A549 (cell line): Measurements from ENCODE around the gene LRCH2. TPM values are rescaled to one million over a fixed set of nuclear protein-coding genes. Genes with fewer than 3 reads are reported as not detected.

Experiments used
- ATAC-seq, 2 experiments: fragments of 200-7000 bp in 1 of 2; fragments of >200 bp in 1 of 2; cut with Nextera tagmentation in 1 of 2; cut with Tn5 transposase in 1 of 2; 3 replicates each; pipeline versions ENCODE4 v1.8.0 to v1.9.1; 2018 to 2020; ENCODE audit warnings: mild to moderate bottlenecking in 1 of 2, moderate library complexity in 1 of 2
- CTCF ChIA-PET: fragments of 300-600 bp; sonication (Branson Sonifier 250); formaldehyde crosslinking; extraction: SDS; loops from one replicate; lab custom pipeline; 2021; ENCODE audit warnings: antibody characterized with exemption, inconsistent platforms; lab: Yijun Ruan, JAX
- POLR2A ChIA-PET: fragments of 350-600 bp; formaldehyde crosslinking; extraction: SDS; loops from one replicate; lab custom pipeline; 2021; ENCODE audit warnings: antibody characterized with exemption, inconsistent platforms; lab: Yijun Ruan, JAX
- DNase-seq, 2 experiments: peaks; one replicate each; pipeline versions ENCODE4 v3.0.0 to v3.0.0-alpha.2; 2011 to 2016; ENCODE audit warnings: low read depth in 1 of 2, low spot score in 1 of 2
- FAIRE-seq: peaks from 2 replicates; lab custom pipeline; 2011; peaks lifted over from hg19 to GRCh38; lab: Jason Lieb, UNC
- H3K27ac ChIP-seq, 2 experiments: fragments of >200 bp; sonication (Bioruptor Twin); formaldehyde crosslinking; 3 replicates each; pipeline ENCODE4 v1.5.1; 2016 to 2017
- H3K4me1 ChIP-seq: fragments of >200 bp; sonication (Bioruptor Twin); formaldehyde crosslinking; 3 replicates; pipeline ENCODE4 v1.6.1; 2016
- H3K4me2 ChIP-seq: fragments of >200 bp; sonication (Bioruptor Twin); formaldehyde crosslinking; 3 replicates; pipeline ENCODE4 v1.6.1; 2016
- H3K4me3 ChIP-seq: fragments of >200 bp; sonication (Bioruptor Twin); formaldehyde crosslinking; 3 replicates; pipeline ENCODE4 v1.5.1; 2016
- H3K9me3 ChIP-seq: fragments of >200 bp; sonication (Bioruptor Twin); formaldehyde crosslinking; 3 replicates; pipeline ENCODE4 v1.6.1; 2016
- CBX8 ChIP-seq: fragments of 200-600 bp; sonication (generic); IDR thresholded peaks from 2 replicates; pipeline ENCODE4 v1.6.1; 2016
- CEBPB ChIP-seq, 2 experiments: fragments of >200 bp in 1 of 2; sonication (Bioruptor Twin) in 1 of 2; formaldehyde crosslinking in 1 of 2; IDR thresholded peaks; 2 replicates each; pipeline ENCODE4 v1.6.1; 2012 to 2016
- EHF ChIP-seq: fragments of 250-450 bp; sonication (Bioruptor Pico); IDR thresholded peaks from 2 replicates; pipeline ENCODE4 v1.5.0; 2020; ENCODE audit warnings: mild to moderate bottlenecking
- FOSB ChIP-seq: fragments of 250-450 bp; sonication (Bioruptor Pico); IDR thresholded peaks from 2 replicates; pipeline ENCODE4 v1.5.0; 2020; ENCODE audit warnings: mild to moderate bottlenecking, moderate library complexity
- FOXS1 ChIP-seq: fragments of 250-450 bp; sonication (Bioruptor Pico); IDR thresholded peaks from 2 replicates; pipeline ENCODE4 v1.5.0; 2020; ENCODE audit warnings: mild to moderate bottlenecking, moderate library complexity
- GATA3 ChIP-seq: IDR thresholded peaks from 2 replicates; pipeline ENCODE4 v1.6.1; 2012; ENCODE audit warnings: borderline replicate concordance
- HDAC2 ChIP-seq: fragments of 200-600 bp; sonication (generic); IDR thresholded peaks from 2 replicates; pipeline ENCODE4 v1.6.1; 2016
- HOXB13 ChIP-seq: fragments of 250-450 bp; sonication (Bioruptor Pico); IDR thresholded peaks from 2 replicates; pipeline ENCODE4 v1.5.0; 2020; ENCODE audit warnings: low read depth, mild to moderate bottlenecking, moderate library complexity
- HOXB5 ChIP-seq: fragments of 250-450 bp; sonication (Bioruptor Pico); IDR thresholded peaks from 2 replicates; pipeline ENCODE4 v1.5.0; 2020; ENCODE audit warnings: mild to moderate bottlenecking, moderate library complexity
- JUNB ChIP-seq: fragments of >200 bp; sonication (Bioruptor Twin); formaldehyde crosslinking; IDR thresholded peaks from 2 replicates; pipeline ENCODE4 v1.6.1; 2016
- NFE2L2 ChIP-seq: fragments of 150-350 bp; conservative IDR thresholded peaks from 2 replicates; pipeline ENCODE4 v1.6.1; 2014; ENCODE audit warnings: low read length
- NPAS2 ChIP-seq: fragments of 250-450 bp; sonication (Bioruptor Pico); IDR thresholded peaks from 2 replicates; pipeline ENCODE4 v1.8.0; 2022; ENCODE audit warnings: mild to moderate bottlenecking, moderate library complexity, borderline replicate concordance
- NR3C1 ChIP-seq: fragments of >200 bp; sonication (Bioruptor Twin); formaldehyde crosslinking; IDR thresholded peaks from 3 replicates; pipeline ENCODE4 v1.6.1; 2017
- PHF8 ChIP-seq: fragments of 200-600 bp; sonication (generic); IDR thresholded peaks from 2 replicates; pipeline ENCODE4 v1.6.1; 2016; ENCODE audit warnings: low read depth, mild to moderate bottlenecking, antibody characterized with exemption, moderate library complexity, borderline replicate concordance
- POLR2A ChIP-seq: IDR thresholded peaks from 2 replicates; pipeline ENCODE4 v1.6.1; 2012; ENCODE audit warnings: mild to moderate bottlenecking, low read length
- POLR2AphosphoS2 ChIP-seq: conservative IDR thresholded peaks from 2 replicates; pipeline ENCODE4 v1.6.1; 2012; ENCODE audit warnings: low read length, improper control_type of control experiment, inconsistent platforms
- RARB ChIP-seq: fragments of 250-450 bp; sonication (Bioruptor Pico); IDR thresholded peaks from 2 replicates; pipeline ENCODE4 v1.8.0; 2021; ENCODE audit warnings: mild to moderate bottlenecking, moderate library complexity
- TP53 ChIP-seq: fragments of 250-450 bp; sonication (Bioruptor Pico); IDR thresholded peaks from 2 replicates; pipeline ENCODE4 v1.5.0; 2021; ENCODE audit warnings: mild to moderate bottlenecking, moderate library complexity
- ZFP36 ChIP-seq: fragments of 450-650 bp; IDR thresholded peaks from 2 replicates; pipeline ENCODE4 v1.6.1; 2014; ENCODE audit warnings: borderline replicate concordance; ENCODE audit not compliant: partially characterized antibody
- WGBS: methylation state at CpG from one replicate; pipeline ENCODE4 v1.1.6; 2017; ENCODE audit errors: missing lambda C conversion rate; 5-methylcytosine and 5-hydroxymethylcytosine counted together
- polyA plus RNA-seq, 4 experiments: library from polyadenylated mRNA; depleted of rRNA in 3 of 4; stranded (reverse); fragments of >200 nt; fragmentation: RNase III in 1 of 4; extraction: RNeasy Plus Mini Kit Qiagen cat#74134 plus additional on column Dnase treatment in 1 of 4; gene quantifications; 2 replicates in 3 of 4; 3 replicates in 1 of 4; pipeline ENCODE4 v1.2.3, GENCODE V29; 2011 to 2017
- TF ChIP-seq, protein P1 (sequence below): fragments of >200 bp; sonication (Bioruptor Twin); formaldehyde crosslinking; IDR thresholded peaks from 3 replicates; pipeline ENCODE4 v1.6.1; 2016
- TF ChIP-seq, protein P2 (sequence below): fragments of 150-350 bp; IDR thresholded peaks from 2 replicates; pipeline ENCODE4 v1.6.1; 2014; ENCODE audit warnings: low read depth, mild to moderate bottlenecking, low read length
- TF ChIP-seq, protein P3 (sequence below): fragments of 250-450 bp; sonication (Bioruptor Pico); IDR thresholded peaks from 2 replicates; pipeline ENCODE4 v1.5.0; 2020; ENCODE audit warnings: low read depth, mild to moderate bottlenecking, moderate library complexity
- TF ChIP-seq, protein P4 (sequence below): fragments of >200 bp; sonication (Bioruptor Twin); formaldehyde crosslinking; IDR thresholded peaks from 2 replicates; pipeline ENCODE4 v1.6.1; 2016
- TF ChIP-seq, protein P5 (sequence below): fragments of 200-600 bp; sonication (generic); IDR thresholded peaks from 2 replicates; pipeline ENCODE4 v1.6.1; 2016; ENCODE audit warnings: antibody characterized with exemption, mild to moderate bottlenecking, moderate library complexity
- TF ChIP-seq, protein P6 (sequence below): IDR thresholded peaks from 2 replicates; pipeline ENCODE4 v1.6.1; 2012

LRCH2 gene
- polyA plus RNA-seq, 2 of the 4 experiments (the other 2 are of a cell fraction) = 0.01 to 0.05 TPM

DNA sequence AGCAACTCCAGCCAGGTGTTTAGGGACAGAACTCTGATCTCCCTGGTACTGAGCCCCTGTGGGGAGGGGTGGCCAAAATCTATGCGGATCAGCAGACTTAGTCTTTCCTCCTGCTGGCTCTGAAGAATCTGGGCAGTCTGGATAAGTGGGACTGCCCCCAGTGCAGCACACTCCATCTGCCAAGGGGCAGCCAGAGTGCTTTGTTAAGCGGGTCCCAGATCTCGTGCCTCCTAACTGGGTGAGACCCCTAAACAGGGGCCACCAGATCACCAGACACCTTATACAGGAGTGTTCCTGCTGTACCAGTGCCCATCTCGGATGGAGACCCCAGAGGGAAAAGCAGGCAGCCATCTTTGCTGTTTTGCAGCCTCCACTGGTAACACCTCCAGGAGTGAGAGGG, 135.0 kb downstream of the LRCH2 start:
- CTCF ChIA-PET = no interaction called here
- no peak for FAIRE-seq
- Histone ChIP-seq H3K4me3 (no peak overlapping the region), H3K27ac (no peak overlapping the region), H3K9me3 (no peaks in the 10 kb centered on the region), H3K4me1 (no peaks in the 10 kb centered on the region)
- TF ChIP-seq NR3C1 (no peak), TP53 (CRISPR knock-in tag) (no peak), HOXB5 (CRISPR knock-in tag) (no peak), RARB (CRISPR knock-in tag) (no peak), CBX8 (no peak), EHF (no peak), HDAC2 (no peak), POLR2AphosphoS2 (no peak), CEBPB (IDR thresholded peaks at IDR 0.05) (no peak), JUNB (no peak), NPAS2 (CRISPR knock-in tag) (no peak), FOSB (CRISPR knock-in tag) (no peak), PHF8 (no peak), GATA3 (no peak), POLR2A (no peak)
- TF ChIP-seq, protein P1, sequence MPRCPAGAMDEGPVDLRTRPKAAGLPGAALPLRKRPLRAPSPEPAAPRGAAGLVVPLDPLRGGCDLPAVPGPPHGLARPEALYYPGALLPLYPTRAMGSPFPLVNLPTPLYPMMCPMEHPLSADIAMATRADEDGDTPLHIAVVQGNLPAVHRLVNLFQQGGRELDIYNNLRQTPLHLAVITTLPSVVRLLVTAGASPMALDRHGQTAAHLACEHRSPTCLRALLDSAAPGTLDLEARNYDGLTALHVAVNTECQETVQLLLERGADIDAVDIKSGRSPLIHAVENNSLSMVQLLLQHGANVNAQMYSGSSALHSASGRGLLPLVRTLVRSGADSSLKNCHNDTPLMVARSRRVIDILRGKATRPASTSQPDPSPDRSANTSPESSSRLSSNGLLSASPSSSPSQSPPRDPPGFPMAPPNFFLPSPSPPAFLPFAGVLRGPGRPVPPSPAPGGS = no peak
- TF ChIP-seq, protein P2, sequence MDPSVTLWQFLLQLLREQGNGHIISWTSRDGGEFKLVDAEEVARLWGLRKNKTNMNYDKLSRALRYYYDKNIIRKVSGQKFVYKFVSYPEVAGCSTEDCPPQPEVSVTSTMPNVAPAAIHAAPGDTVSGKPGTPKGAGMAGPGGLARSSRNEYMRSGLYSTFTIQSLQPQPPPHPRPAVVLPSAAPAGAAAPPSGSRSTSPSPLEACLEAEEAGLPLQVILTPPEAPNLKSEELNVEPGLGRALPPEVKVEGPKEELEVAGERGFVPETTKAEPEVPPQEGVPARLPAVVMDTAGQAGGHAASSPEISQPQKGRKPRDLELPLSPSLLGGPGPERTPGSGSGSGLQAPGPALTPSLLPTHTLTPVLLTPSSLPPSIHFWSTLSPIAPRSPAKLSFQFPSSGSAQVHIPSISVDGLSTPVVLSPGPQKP = no peak
- TF ChIP-seq, protein P3, sequence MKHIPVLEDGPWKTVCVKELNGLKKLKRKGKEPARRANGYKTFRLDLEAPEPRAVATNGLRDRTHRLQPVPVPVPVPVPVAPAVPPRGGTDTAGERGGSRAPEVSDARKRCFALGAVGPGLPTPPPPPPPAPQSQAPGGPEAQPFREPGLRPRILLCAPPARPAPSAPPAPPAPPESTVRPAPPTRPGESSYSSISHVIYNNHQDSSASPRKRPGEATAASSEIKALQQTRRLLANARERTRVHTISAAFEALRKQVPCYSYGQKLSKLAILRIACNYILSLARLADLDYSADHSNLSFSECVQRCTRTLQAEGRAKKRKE = no peak
- TF ChIP-seq, protein P4, sequence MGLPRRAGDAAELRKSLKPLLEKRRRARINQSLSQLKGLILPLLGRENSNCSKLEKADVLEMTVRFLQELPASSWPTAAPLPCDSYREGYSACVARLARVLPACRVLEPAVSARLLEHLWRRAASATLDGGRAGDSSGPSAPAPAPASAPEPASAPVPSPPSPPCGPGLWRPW = no peak
- TF ChIP-seq, all 56 proteins: peak for 0
- DNase-seq (no peak), ATAC-seq (no peak)
- H3K4me2 ChIP-seq = no peak overlapping the region
- POLR2A ChIA-PET = no interaction called here
- no CpG with 5 or more reads among the region's 4 CpGs for WGBS

DNA sequence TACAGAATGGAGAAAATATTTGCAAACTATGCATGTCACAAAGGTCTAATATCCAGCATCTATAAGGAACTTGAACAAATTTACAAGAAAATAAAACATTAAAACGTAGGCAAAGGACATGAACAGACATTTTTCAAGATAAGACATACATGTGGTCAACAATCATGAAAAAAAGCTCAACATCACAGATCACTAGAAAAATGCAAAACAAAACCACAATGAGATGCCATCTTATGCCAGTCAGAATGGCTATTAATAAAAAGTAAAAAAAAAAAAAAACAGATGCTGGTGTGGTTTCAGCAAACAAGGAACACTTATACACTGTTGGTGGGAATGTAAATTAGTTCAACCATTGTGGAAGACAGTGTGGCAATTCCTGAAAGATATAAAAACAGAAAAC, 140.7 kb downstream of the LRCH2 start:
- H3K27ac ChIP-seq = no peak overlapping the region
- no peaks in the 10 kb centered on the region for H3K4me1 ChIP-seq
- FAIRE-seq = no peak
- no peak overlapping the region for H3K4me3 ChIP-seq
- no peak for DNase-seq
- CTCF ChIA-PET = no interaction called here
- 5% methylated on average over 1 of the region's 1 CpG for WGBS
- no peak for ATAC-seq
- POLR2A ChIA-PET = no interaction called here
- no peak overlapping the region for H3K4me2 ChIP-seq
- no peak for TF ChIP-seq ZFP36
- no peak for TF ChIP-seq CEBPB (IDR thresholded peaks at IDR 0.05)
- TF ChIP-seq, protein P5, sequence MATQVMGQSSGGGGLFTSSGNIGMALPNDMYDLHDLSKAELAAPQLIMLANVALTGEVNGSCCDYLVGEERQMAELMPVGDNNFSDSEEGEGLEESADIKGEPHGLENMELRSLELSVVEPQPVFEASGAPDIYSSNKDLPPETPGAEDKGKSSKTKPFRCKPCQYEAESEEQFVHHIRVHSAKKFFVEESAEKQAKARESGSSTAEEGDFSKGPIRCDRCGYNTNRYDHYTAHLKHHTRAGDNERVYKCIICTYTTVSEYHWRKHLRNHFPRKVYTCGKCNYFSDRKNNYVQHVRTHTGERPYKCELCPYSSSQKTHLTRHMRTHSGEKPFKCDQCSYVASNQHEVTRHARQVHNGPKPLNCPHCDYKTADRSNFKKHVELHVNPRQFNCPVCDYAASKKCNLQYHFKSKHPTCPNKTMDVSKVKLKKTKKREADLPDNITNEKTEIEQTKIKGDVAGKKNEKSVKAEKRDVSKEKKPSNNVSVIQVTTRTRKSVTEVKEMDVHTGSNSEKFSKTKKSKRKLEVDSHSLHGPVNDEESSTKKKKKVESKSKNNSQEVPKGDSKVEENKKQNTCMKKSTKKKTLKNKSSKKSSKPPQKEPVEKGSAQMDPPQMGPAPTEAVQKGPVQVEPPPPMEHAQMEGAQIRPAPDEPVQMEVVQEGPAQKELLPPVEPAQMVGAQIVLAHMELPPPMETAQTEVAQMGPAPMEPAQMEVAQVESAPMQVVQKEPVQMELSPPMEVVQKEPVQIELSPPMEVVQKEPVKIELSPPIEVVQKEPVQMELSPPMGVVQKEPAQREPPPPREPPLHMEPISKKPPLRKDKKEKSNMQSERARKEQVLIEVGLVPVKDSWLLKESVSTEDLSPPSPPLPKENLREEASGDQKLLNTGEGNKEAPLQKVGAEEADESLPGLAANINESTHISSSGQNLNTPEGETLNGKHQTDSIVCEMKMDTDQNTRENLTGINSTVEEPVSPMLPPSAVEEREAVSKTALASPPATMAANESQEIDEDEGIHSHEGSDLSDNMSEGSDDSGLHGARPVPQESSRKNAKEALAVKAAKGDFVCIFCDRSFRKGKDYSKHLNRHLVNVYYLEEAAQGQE = no peak
- no peak for TF ChIP-seq FOXS1
- no peak for TF ChIP-seq NFE2L2
- no peak for TF ChIP-seq HOXB13 (CRISPR knock-in tag)
- TF ChIP-seq, protein P6, sequence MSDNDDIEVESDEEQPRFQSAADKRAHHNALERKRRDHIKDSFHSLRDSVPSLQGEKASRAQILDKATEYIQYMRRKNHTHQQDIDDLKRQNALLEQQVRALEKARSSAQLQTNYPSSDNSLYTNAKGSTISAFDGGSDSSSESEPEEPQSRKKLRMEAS = no peak
- no peak for TF ChIP-seq POLR2A
- no peaks in the 10 kb centered on the region for H3K9me3 ChIP-seq
